ENCODE data around the gene ANKRD26.

DNA sequence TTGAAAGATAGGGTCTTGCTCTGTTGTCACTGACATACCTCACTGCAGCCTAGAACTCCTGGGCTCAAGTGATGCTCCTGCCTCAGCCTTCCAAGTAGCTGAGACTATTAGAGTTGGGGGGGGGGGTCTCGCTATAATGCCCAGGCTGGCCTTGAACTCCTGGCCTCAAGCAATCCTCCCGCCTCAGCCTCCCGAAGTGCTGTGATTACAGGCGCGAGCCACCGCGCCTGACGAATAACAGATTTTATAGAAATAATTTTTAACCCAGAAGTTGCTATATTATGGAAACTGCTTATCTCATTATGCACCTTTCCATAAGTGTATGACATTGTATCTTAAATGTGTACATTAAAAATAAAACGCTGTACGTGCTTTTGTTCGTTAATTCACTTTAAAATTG lies 846 bp downstream of the ANKRD26 start:
- TF ChIP-seq, protein P1, sequence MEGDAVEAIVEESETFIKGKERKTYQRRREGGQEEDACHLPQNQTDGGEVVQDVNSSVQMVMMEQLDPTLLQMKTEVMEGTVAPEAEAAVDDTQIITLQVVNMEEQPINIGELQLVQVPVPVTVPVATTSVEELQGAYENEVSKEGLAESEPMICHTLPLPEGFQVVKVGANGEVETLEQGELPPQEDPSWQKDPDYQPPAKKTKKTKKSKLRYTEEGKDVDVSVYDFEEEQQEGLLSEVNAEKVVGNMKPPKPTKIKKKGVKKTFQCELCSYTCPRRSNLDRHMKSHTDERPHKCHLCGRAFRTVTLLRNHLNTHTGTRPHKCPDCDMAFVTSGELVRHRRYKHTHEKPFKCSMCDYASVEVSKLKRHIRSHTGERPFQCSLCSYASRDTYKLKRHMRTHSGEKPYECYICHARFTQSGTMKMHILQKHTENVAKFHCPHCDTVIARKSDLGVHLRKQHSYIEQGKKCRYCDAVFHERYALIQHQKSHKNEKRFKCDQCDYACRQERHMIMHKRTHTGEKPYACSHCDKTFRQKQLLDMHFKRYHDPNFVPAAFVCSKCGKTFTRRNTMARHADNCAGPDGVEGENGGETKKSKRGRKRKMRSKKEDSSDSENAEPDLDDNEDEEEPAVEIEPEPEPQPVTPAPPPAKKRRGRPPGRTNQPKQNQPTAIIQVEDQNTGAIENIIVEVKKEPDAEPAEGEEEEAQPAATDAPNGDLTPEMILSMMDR (conservative IDR thresholded peaks at IDR 0.05; ENCODE audit: low read depth, low read length): no peak
- no peak for TF ChIP-seq EZH2 (IDR thresholded peaks at IDR 0.05; ENCODE audit: borderline replicate concordance, low read depth, low read length, poor library complexity, severe bottlenecking)

Measured in A673 (cell line).